K562 (cell line): ENCODE results near the gene NDUFA5. TPM values are rescaled to one million over a fixed set of nuclear protein-coding genes. Genes with fewer than 3 reads are reported as not detected.

ENCODE experiments used
- AFF1 ChIP-seq, 2 experiments: fragments of 450-650 bp; IDR thresholded peaks; 2 replicates each; pipeline ENCODE4 v1.6.1; 2018; ENCODE audit warnings: mild to moderate bottlenecking in 2 of 2, low read depth in 1 of 2; ENCODE audit not compliant: partially characterized antibody in 2 of 2
- DEAF1 ChIP-seq: fragments of 450-650 bp; formaldehyde crosslinking; IDR thresholded peaks from 2 replicates; pipeline ENCODE4 v1.4.0; 2020; ENCODE audit warnings: mild to moderate bottlenecking, moderate library complexity
- SRSF7 ChIP-seq: fragments of 200-400 bp; formaldehyde crosslinking; optimal IDR thresholded peaks from 2 replicates; pipeline ENCODE3; 2017; ENCODE audit warnings: mild to moderate bottlenecking, low read depth, low read length
- TAL1 ChIP-seq: fragments of 450-650 bp; IDR thresholded peaks from 2 replicates; pipeline ENCODE4 v1.6.1; 2016; ENCODE audit warnings: mild to moderate bottlenecking
- polyA plus RNA-seq, 8 experiments: library from polyadenylated mRNA; depleted of rRNA in 4 of 8; stranded (reverse) in 5 of 8; unstranded in 3 of 8; fragments of >200 nt; fragmentation: Nextera tagmentation in 2 of 8; fragmentation: Illumina TruSeq in 1 of 8; extraction: Ambion mirVana in 2 of 8; extraction: Trizol in 1 of 8; gene quantifications; 2 replicates each; pipeline versions ENCODE4 v1.2.1 to v1.2.3, GENCODE V29; 2011 to 2014; ENCODE audit warnings: inconsistent platforms in 1 of 8, missing spikeins in 1 of 8
- total RNA-seq, 7 experiments: library from RNA; depleted of rRNA in 6 of 7; stranded (reverse); fragments of >200 nt in 6 of 7; fragmentation: Illumina TruSeq in 2 of 7; extraction: Trizol in 2 of 7; gene quantifications; 2 replicates each; pipeline versions ENCODE4 v1.2.1 to v1.2.3, GENCODE V29; 2011 to 2021; ENCODE audit warnings: low replicate concordance in 1 of 7
- TF ChIP-seq, protein P1 (sequence below), 2 experiments: fragments of 450-650 bp; formaldehyde crosslinking in 1 of 2; IDR thresholded peaks; 2 replicates each; pipeline versions ENCODE4 v1.4.0 to v1.6.1; 2014 to 2020; ENCODE audit warnings: mild to moderate bottlenecking in 2 of 2, borderline replicate concordance in 1 of 2, low read depth in 1 of 2
- TF ChIP-seq, protein P2 (sequence below), 3 experiments: fragments of 200-800 bp in 1 of 3; sonication (Bioruptor generic) in 1 of 3; sonication (generic) in 1 of 3; formaldehyde crosslinking in 1 of 3; IDR thresholded peaks; 2 replicates each; pipeline versions ENCODE4 v1.6.1 to v1.8.0; 2016 to 2022; ENCODE audit warnings: mild to moderate bottlenecking in 2 of 3, missing compliant biosample characterization in 2 of 3, missing genetic modification characterization in 2 of 3, missing genetic modification reagents in 1 of 3
- TF ChIP-seq, protein P3 (sequence below): fragments of 450-650 bp; IDR thresholded peaks from 2 replicates; pipeline ENCODE4 v1.6.1; 2018; ENCODE audit warnings: mild to moderate bottlenecking, low read depth; ENCODE audit not compliant: partially characterized antibody

NDUFA5 gene
- total and polyA plus RNA-seq, 9 of the 15 experiments (the other 6 are each of a cell fraction or from before 2014, with no cell fraction given) = 155 to 677 (median 269) TPM

DNA sequence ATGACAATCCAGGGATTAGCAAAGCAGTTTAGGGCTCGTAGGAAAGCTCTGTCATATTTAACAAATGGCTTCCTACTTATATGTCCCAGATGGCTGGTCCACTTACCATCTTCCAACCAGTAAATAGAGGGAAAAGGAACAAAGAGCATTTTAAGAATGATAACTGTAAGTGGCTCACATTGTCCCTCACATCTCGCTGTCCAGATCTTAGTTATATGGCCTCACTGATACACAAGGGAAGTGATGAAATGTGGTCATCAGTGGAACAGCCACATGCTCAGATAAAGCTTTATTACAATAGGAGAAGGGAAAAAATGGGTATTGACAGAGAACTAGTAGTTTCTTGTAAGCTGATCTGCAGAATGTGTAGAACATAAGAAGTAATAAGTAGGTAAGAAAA lies 59.0 kb downstream of the NDUFA5 start (continued):
- TF ChIP-seq, protein P1, sequence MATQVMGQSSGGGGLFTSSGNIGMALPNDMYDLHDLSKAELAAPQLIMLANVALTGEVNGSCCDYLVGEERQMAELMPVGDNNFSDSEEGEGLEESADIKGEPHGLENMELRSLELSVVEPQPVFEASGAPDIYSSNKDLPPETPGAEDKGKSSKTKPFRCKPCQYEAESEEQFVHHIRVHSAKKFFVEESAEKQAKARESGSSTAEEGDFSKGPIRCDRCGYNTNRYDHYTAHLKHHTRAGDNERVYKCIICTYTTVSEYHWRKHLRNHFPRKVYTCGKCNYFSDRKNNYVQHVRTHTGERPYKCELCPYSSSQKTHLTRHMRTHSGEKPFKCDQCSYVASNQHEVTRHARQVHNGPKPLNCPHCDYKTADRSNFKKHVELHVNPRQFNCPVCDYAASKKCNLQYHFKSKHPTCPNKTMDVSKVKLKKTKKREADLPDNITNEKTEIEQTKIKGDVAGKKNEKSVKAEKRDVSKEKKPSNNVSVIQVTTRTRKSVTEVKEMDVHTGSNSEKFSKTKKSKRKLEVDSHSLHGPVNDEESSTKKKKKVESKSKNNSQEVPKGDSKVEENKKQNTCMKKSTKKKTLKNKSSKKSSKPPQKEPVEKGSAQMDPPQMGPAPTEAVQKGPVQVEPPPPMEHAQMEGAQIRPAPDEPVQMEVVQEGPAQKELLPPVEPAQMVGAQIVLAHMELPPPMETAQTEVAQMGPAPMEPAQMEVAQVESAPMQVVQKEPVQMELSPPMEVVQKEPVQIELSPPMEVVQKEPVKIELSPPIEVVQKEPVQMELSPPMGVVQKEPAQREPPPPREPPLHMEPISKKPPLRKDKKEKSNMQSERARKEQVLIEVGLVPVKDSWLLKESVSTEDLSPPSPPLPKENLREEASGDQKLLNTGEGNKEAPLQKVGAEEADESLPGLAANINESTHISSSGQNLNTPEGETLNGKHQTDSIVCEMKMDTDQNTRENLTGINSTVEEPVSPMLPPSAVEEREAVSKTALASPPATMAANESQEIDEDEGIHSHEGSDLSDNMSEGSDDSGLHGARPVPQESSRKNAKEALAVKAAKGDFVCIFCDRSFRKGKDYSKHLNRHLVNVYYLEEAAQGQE (IDR thresholded peaks at IDR 0.05; ENCODE audit: borderline replicate concordance) = no peak
- TF ChIP-seq, protein P1 (CRISPR knock-in tag; IDR thresholded peaks at IDR 0.05; ENCODE audit: low read depth) = no peak
- TF ChIP-seq, protein P2, sequence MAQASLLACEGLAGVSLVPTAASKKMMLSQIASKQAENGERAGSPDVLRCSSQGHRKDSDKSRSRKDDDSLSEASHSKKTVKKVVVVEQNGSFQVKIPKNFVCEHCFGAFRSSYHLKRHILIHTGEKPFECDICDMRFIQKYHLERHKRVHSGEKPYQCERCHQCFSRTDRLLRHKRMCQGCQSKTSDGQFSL (CRISPR knock-in tag; IDR thresholded peaks at IDR 0.05) = no peak
- TF ChIP-seq, protein P2 (tag; IDR thresholded peaks at IDR 0.05) = no peak
- TF ChIP-seq DEAF1 (CRISPR knock-in tag) (peak; percentile 11; the same call in 1 of the 2 replicates), SRSF7 (no peak), AFF1 (IDR thresholded peaks at IDR 0.05; ENCODE audit: low read depth in 1 of 2, partially characterized antibody in 2 of 2) (peak in 1 of 2 experiments; percentile 33), TAL1 (peak; percentile 71)
- TF ChIP-seq, protein P3, sequence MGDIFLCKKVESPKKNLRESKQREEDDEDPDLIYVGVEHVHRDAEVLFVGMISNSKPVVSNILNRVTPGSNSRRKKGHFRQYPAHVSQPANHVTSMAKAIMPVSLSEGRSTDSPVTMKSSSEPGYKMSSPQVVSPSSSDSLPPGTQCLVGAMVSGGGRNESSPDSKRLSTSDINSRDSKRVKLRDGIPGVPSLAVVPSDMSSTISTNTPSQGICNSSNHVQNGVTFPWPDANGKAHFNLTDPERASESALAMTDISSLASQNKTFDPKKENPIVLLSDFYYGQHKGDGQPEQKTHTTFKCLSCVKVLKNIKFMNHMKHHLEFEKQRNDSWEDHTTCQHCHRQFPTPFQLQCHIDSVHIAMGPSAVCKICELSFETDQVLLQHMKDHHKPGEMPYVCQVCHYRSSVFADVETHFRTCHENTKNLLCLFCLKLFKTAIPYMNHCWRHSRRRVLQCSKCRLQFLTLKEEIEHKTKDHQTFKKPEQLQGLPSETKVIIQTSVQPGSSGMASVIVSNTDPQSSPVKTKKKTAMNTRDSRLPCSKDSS = no peak
